A549 (cell line): ENCODE results near the gene DNAH11. TPM values are rescaled to one million over a fixed set of nuclear protein-coding genes. Genes with fewer than 3 reads are reported as not detected.

ENCODE experiments used
- ATAC-seq, 2 experiments: fragments of 200-7000 bp in 1 of 2; fragments of >200 bp in 1 of 2; cut with Nextera tagmentation in 1 of 2; cut with Tn5 transposase in 1 of 2; 3 replicates each; pipeline versions ENCODE4 v1.8.0 to v1.9.1; 2018 to 2020; ENCODE audit warnings: mild to moderate bottlenecking in 1 of 2, moderate library complexity in 1 of 2
- CTCF ChIA-PET: fragments of 300-600 bp; sonication (Branson Sonifier 250); formaldehyde crosslinking; extraction: SDS; loops from one replicate; lab custom pipeline; 2021; ENCODE audit warnings: antibody characterized with exemption, inconsistent platforms; lab: Yijun Ruan, JAX
- POLR2A ChIA-PET: fragments of 350-600 bp; formaldehyde crosslinking; extraction: SDS; loops from one replicate; lab custom pipeline; 2021; ENCODE audit warnings: antibody characterized with exemption, inconsistent platforms; lab: Yijun Ruan, JAX
- DNase-seq, 2 experiments: peaks; one replicate each; pipeline versions ENCODE4 v3.0.0 to v3.0.0-alpha.2; 2011 to 2016; ENCODE audit warnings: low read depth in 1 of 2, low spot score in 1 of 2
- FAIRE-seq: peaks from 2 replicates; lab custom pipeline; 2011; peaks lifted over from hg19 to GRCh38; lab: Jason Lieb, UNC
- H3K27ac ChIP-seq, 2 experiments: fragments of >200 bp; sonication (Bioruptor Twin); formaldehyde crosslinking; 3 replicates each; pipeline ENCODE4 v1.5.1; 2016 to 2017
- H3K4me1 ChIP-seq: fragments of >200 bp; sonication (Bioruptor Twin); formaldehyde crosslinking; 3 replicates; pipeline ENCODE4 v1.6.1; 2016
- H3K4me2 ChIP-seq: fragments of >200 bp; sonication (Bioruptor Twin); formaldehyde crosslinking; 3 replicates; pipeline ENCODE4 v1.6.1; 2016
- H3K4me3 ChIP-seq: fragments of >200 bp; sonication (Bioruptor Twin); formaldehyde crosslinking; 3 replicates; pipeline ENCODE4 v1.5.1; 2016
- H3K9me3 ChIP-seq: fragments of >200 bp; sonication (Bioruptor Twin); formaldehyde crosslinking; 3 replicates; pipeline ENCODE4 v1.6.1; 2016
- BHLHE40 ChIP-seq: IDR thresholded peaks from 2 replicates; pipeline ENCODE4 v1.6.1; 2012; ENCODE audit warnings: low read depth, low read length, inconsistent platforms
- CBX2 ChIP-seq: fragments of 200-600 bp; sonication (generic); IDR thresholded peaks from 2 replicates; pipeline ENCODE4 v1.6.1; 2016; ENCODE audit warnings: low read depth, mild to moderate bottlenecking, borderline replicate concordance
- CBX8 ChIP-seq: fragments of 200-600 bp; sonication (generic); IDR thresholded peaks from 2 replicates; pipeline ENCODE4 v1.6.1; 2016
- CEBPB ChIP-seq, 2 experiments: fragments of >200 bp in 1 of 2; sonication (Bioruptor Twin) in 1 of 2; formaldehyde crosslinking in 1 of 2; IDR thresholded peaks; 2 replicates each; pipeline ENCODE4 v1.6.1; 2012 to 2016
- CTCF ChIP-seq: fragments of >200 bp; sonication (Bioruptor Twin); formaldehyde crosslinking; IDR thresholded peaks from 3 replicates; pipeline ENCODE4 v1.5.1; 2016
- E2F6 ChIP-seq: IDR thresholded peaks from 2 replicates; pipeline ENCODE4 v1.6.1; 2012; ENCODE audit warnings: low read depth, borderline replicate concordance
- EHMT2 ChIP-seq: fragments of 200-600 bp; sonication (generic); IDR thresholded peaks from 2 replicates; pipeline ENCODE4 v1.6.1; 2016; ENCODE audit warnings: antibody characterized with exemption, low read depth, mild to moderate bottlenecking, moderate library complexity
- ELK1 ChIP-seq: fragments of 150-350 bp; IDR thresholded peaks from 2 replicates; pipeline ENCODE4 v1.6.1; 2014; ENCODE audit warnings: low read depth, mild to moderate bottlenecking, low read length
- EP300 ChIP-seq, 2 experiments: fragments of >200 bp; sonication (Bioruptor Twin); formaldehyde crosslinking; IDR thresholded peaks; 2 replicates in 1 of 2; 3 replicates in 1 of 2; pipeline ENCODE4 v1.6.1; 2016 to 2017
- ESRRA ChIP-seq: fragments of 150-350 bp; IDR thresholded peaks from 2 replicates; pipeline ENCODE4 v1.6.1; 2014; ENCODE audit warnings: mild to moderate bottlenecking, low read length, borderline replicate concordance
- GATA3 ChIP-seq: IDR thresholded peaks from 2 replicates; pipeline ENCODE4 v1.6.1; 2012; ENCODE audit warnings: borderline replicate concordance
- HDAC2 ChIP-seq: fragments of 200-600 bp; sonication (generic); IDR thresholded peaks from 2 replicates; pipeline ENCODE4 v1.6.1; 2016
- HOXB5 ChIP-seq: fragments of 250-450 bp; sonication (Bioruptor Pico); IDR thresholded peaks from 2 replicates; pipeline ENCODE4 v1.5.0; 2020; ENCODE audit warnings: mild to moderate bottlenecking, moderate library complexity
- JUN ChIP-seq, 2 experiments: fragments of >200 bp; sonication (Bioruptor Twin); formaldehyde crosslinking; IDR thresholded peaks; 2 replicates in 1 of 2; 3 replicates in 1 of 2; pipeline ENCODE4 v1.6.1; 2016 to 2017
- KDM5A ChIP-seq: fragments of 200-600 bp; sonication (generic); IDR thresholded peaks from 2 replicates; pipeline ENCODE4 v1.6.1; 2016; ENCODE audit warnings: antibody characterized with exemption, mild to moderate bottlenecking
- MAFK ChIP-seq: fragments of 450-650 bp; IDR thresholded peaks from 2 replicates; pipeline ENCODE4 v1.6.1; 2014; ENCODE audit not compliant: partially characterized antibody
- MAX ChIP-seq: IDR thresholded peaks from 2 replicates; pipeline ENCODE4 v1.6.1; 2012
- MAZ ChIP-seq: fragments of 150-350 bp; IDR thresholded peaks from 2 replicates; pipeline ENCODE4 v1.6.1; 2014; ENCODE audit warnings: antibody characterized with exemption, low read depth, low read length, borderline replicate concordance
- MYC ChIP-seq: IDR thresholded peaks from 2 replicates; pipeline ENCODE4 v1.6.1; 2012; ENCODE audit warnings: mild to moderate bottlenecking, inconsistent platforms, low read length, improper control_type of control experiment, borderline replicate concordance
- NFE2L2 ChIP-seq: fragments of 150-350 bp; conservative IDR thresholded peaks from 2 replicates; pipeline ENCODE4 v1.6.1; 2014; ENCODE audit warnings: low read length
- NPAS2 ChIP-seq: fragments of 250-450 bp; sonication (Bioruptor Pico); IDR thresholded peaks from 2 replicates; pipeline ENCODE4 v1.8.0; 2022; ENCODE audit warnings: mild to moderate bottlenecking, moderate library complexity, borderline replicate concordance
- PBX3 ChIP-seq: IDR thresholded peaks from 2 replicates; pipeline ENCODE4 v1.6.1; 2012
- POLR2A ChIP-seq: IDR thresholded peaks from 2 replicates; pipeline ENCODE4 v1.6.1; 2012; ENCODE audit warnings: mild to moderate bottlenecking, low read length
- RAD21 ChIP-seq, 2 experiments: fragments of >200 bp in 1 of 2; sonication (Bioruptor Twin) in 1 of 2; formaldehyde crosslinking in 1 of 2; IDR thresholded peaks in 1 of 2; conservative IDR thresholded peaks in 1 of 2; 2 replicates in 1 of 2; 3 replicates in 1 of 2; pipeline ENCODE4 v1.6.1; 2012 to 2018; ENCODE audit warnings: inconsistent platforms in 1 of 2
- RCOR1 ChIP-seq: fragments of 150-350 bp; IDR thresholded peaks from 2 replicates; pipeline ENCODE4 v1.6.1; 2014; ENCODE audit warnings: antibody characterized with exemption, low read length, low read depth
- RFX5 ChIP-seq: fragments of 450-650 bp; IDR thresholded peaks from 2 replicates; pipeline ENCODE4 v1.7.1; 2014; ENCODE audit warnings: antibody characterized with exemption, mild to moderate bottlenecking, moderate library complexity
- TFCP2L1 ChIP-seq: fragments of 250-450 bp; sonication (Bioruptor Pico); IDR thresholded peaks from 2 replicates; pipeline ENCODE4 v1.5.0; 2021; ENCODE audit warnings: mild to moderate bottlenecking
- ZFP36 ChIP-seq: fragments of 450-650 bp; IDR thresholded peaks from 2 replicates; pipeline ENCODE4 v1.6.1; 2014; ENCODE audit warnings: borderline replicate concordance; ENCODE audit not compliant: partially characterized antibody
- WGBS: methylation state at CpG from one replicate; pipeline ENCODE4 v1.1.6; 2017; ENCODE audit errors: missing lambda C conversion rate; 5-methylcytosine and 5-hydroxymethylcytosine counted together
- polyA plus RNA-seq, 4 experiments: library from polyadenylated mRNA; depleted of rRNA in 3 of 4; stranded (reverse); fragments of >200 nt; fragmentation: RNase III in 1 of 4; extraction: RNeasy Plus Mini Kit Qiagen cat#74134 plus additional on column Dnase treatment in 1 of 4; gene quantifications; 2 replicates in 3 of 4; 3 replicates in 1 of 4; pipeline ENCODE4 v1.2.3, GENCODE V29; 2011 to 2017

DNAH11 gene
- polyA plus RNA-seq, 2 of the 4 experiments (the other 2 are of a cell fraction): 0.03 to 0.13 TPM

- FAIRE-seq (no peak), DNase-seq (no peak), ATAC-seq (no peak)
- no peak overlapping the region for H3K4me2 ChIP-seq
- no peak overlapping the region for H3K4me3 ChIP-seq
- POLR2A ChIA-PET: no interaction called here
- 62% methylated on average over 8 of the region's 8 CpGs for WGBS
- H3K27ac ChIP-seq: no peak overlapping the region
- no peaks in the 10 kb centered on the region for H3K4me1 ChIP-seq
- H3K9me3 ChIP-seq: no peaks in the 10 kb centered on the region
- TF ChIP-seq RAD21 (conservative IDR thresholded peaks at IDR 0.05 in 1 of 2, IDR thresholded peaks at IDR 0.05 in 1 of 2): no peak
- no peak for TF ChIP-seq EP300 (IDR thresholded peaks at IDR 0.05)
- TF ChIP-seq CBX2: no peak
- no peak for TF ChIP-seq CBX8
- TF ChIP-seq E2F6: no peak
- TF ChIP-seq NPAS2 (CRISPR knock-in tag): no peak
- TF ChIP-seq BHLHE40: no peak
- no peak for TF ChIP-seq GATA3
- no peak for TF ChIP-seq MAX
- TF ChIP-seq RCOR1: no peak
- CTCF ChIA-PET: interaction anchor here (0.6 kb wide), 1 partner anchor 54 kb away, joined by 3 read pairs; no protein-coding TSS in a partner anchor
Measured at GRCh38 chr7:21912931-21913780, 370.3 kb downstream of the DNAH11 start.

- Histone ChIP-seq H3K9me3 (no peaks in the 10 kb centered on the region), H3K4me1 (no peaks in the 10 kb centered on the region), H3K4me2 (no peak overlapping the region), H3K4me3 (no peak overlapping the region), H3K27ac (no peak overlapping the region)
- TF ChIP-seq MAZ: no peak
- no peak for TF ChIP-seq NFE2L2
- no peak for TF ChIP-seq ELK1
- TF ChIP-seq MAFK: no peak
- TF ChIP-seq HOXB5 (CRISPR knock-in tag): no peak
- TF ChIP-seq CTCF: no peak
- no peak for TF ChIP-seq ZFP36
- no peak for TF ChIP-seq HDAC2
- TF ChIP-seq BHLHE40: no peak
- no peak for TF ChIP-seq MYC
- CTCF ChIA-PET: interaction anchor here (1.2 to 2.0 kb wide), 2 partner anchors 9 to 86 kb away, joined by 4 read pairs; no protein-coding TSS in a partner anchor
- ATAC-seq (no peak), FAIRE-seq (no peak), DNase-seq (no peak)
- POLR2A ChIA-PET: no interaction called here
- WGBS: 60% methylated on average over 5 of the region's 5 CpGs
Measured at GRCh38 chr7:21914671-21915070, 371.8 kb downstream of the DNAH11 start.

GRCh38 chr7:21915140-21915539 is 372.3 kb downstream of the DNAH11 start:
- Histone ChIP-seq H3K9me3 (no peaks in the 10 kb centered on the region), H3K4me1 (no peaks in the 10 kb centered on the region), H3K27ac (no peak overlapping the region), H3K4me2 (no peak overlapping the region), H3K4me3 (no peak overlapping the region)
- ATAC-seq: no peak
- 75% methylated on average over 3 of the region's 3 CpGs for WGBS
- POLR2A ChIA-PET: no interaction called here
- DNase-seq: no peak
- no peak for FAIRE-seq
- CTCF ChIA-PET: interaction anchor here (1.2 to 2.0 kb wide), 2 partner anchors 9 to 86 kb away, joined by 4 read pairs; no protein-coding TSS in a partner anchor
- TF ChIP-seq ESRRA (no peak), CEBPB (IDR thresholded peaks at IDR 0.05) (no peak), ELK1 (no peak), RFX5 (no peak), PBX3 (no peak), TFCP2L1 (CRISPR knock-in tag) (no peak), EHMT2 (no peak), POLR2A (no peak), JUN (IDR thresholded peaks at IDR 0.05) (no peak), KDM5A (no peak)
